B cell (primary cell): ENCODE measurements around the gene HOOK2. TPM values are rescaled to one million over a fixed set of nuclear protein-coding genes. Genes with fewer than 3 reads are reported as not detected.

ENCODE experiments used
- ATAC-seq: fragments of 200-7000 bp; cut with Tn5 transposase; one replicate; pipeline ENCODE4 v1.10.0; 2021; ENCODE audit warnings: low read depth, mild to moderate bottlenecking, moderate number of reproducible peaks, moderate library complexity
- CTCF ChIA-PET: fragments of 350-600 bp; sonication (Branson Sonifier 250); formaldehyde crosslinking; loops from one replicate; lab custom pipeline; 2021; ENCODE audit warnings: antibody characterized with exemption, inconsistent platforms; lab: Charles Lee
- POLR2A ChIA-PET: fragments of 350-600 bp; sonication (Branson Sonifier 250); formaldehyde crosslinking; loops from one replicate; lab custom pipeline; 2021; ENCODE audit warnings: antibody characterized with exemption; lab: Charles Lee
- DNase-seq: peaks from one replicate; pipeline ENCODE4 v3.0.0; 2013
- H2AFZ ChIP-seq: 2 replicates; pipeline ENCODE4 v1.6.1; 2012; ENCODE audit warnings: mild to moderate bottlenecking, low read depth, low read length; ENCODE audit not compliant: insufficient read depth, poor library complexity, severe bottlenecking
- H3K27ac ChIP-seq, 2 donors: 1 replicate in 1 of 2; 2 replicates in 1 of 2; pipeline ENCODE4 v1.5.1; 2012 to 2013; ENCODE audit warnings: low read length in 2 of 2, mild to moderate bottlenecking in 2 of 2, moderate library complexity in 1 of 2
- H3K27me3 ChIP-seq, 4 experiments: fragments of 200-600 bp in 1 of 4; sonication (generic) in 1 of 4; replicated peaks in 1 of 4; 1 replicate in 2 of 4; 2 replicates in 2 of 4; pipeline versions ENCODE4 v1.6.1 to v1.7.0; 2013 to 2016; ENCODE audit warnings: low read length in 3 of 4, mild to moderate bottlenecking in 2 of 4, mixed read lengths in 1 of 4, moderate library complexity in 1 of 4; ENCODE audit not compliant: insufficient read depth in 4 of 4, control insufficient read depth in 3 of 4; ENCODE audit errors: control extremely low read depth in 1 of 4
- H3K36me3 ChIP-seq, 2 experiments: replicated peaks in 1 of 2; 1 replicate in 1 of 2; 2 replicates in 1 of 2; pipeline versions ENCODE4 v1.6.1 to v1.7.1; 2013; ENCODE audit warnings: low read length in 1 of 2; ENCODE audit not compliant: insufficient read depth in 2 of 2, control insufficient read depth in 1 of 2; ENCODE audit errors: control extremely low read depth in 1 of 2, extremely low read depth in 1 of 2
- H3K4me1 ChIP-seq, 2 donors: fragments of 200-600 bp in 1 of 2; sonication (generic) in 1 of 2; 1 replicate in 1 of 2; 2 replicates in 1 of 2; pipeline versions ENCODE4 v1.5.1 to v1.6.1; 2013 to 2017; ENCODE audit warnings: low read length in 2 of 2; ENCODE audit not compliant: control insufficient read depth in 2 of 2, insufficient read depth in 2 of 2
- H3K4me2 ChIP-seq: replicated peaks from 2 replicates; pipeline ENCODE3; 2012; ENCODE audit warnings: mild to moderate bottlenecking, low read depth, low read length; ENCODE audit not compliant: poor library complexity, severe bottlenecking
- H3K4me3 ChIP-seq, 5 experiments: fragments of 200-600 bp in 1 of 5; sonication (generic) in 1 of 5; 1 replicate in 3 of 5; 2 replicates in 2 of 5; pipeline versions ENCODE4 v1.5.1 to v1.7.0; 2011 to 2016; ENCODE audit warnings: low read length in 4 of 5, mild to moderate bottlenecking in 4 of 5, low read depth in 2 of 5, control low read depth in 1 of 5, moderate library complexity in 1 of 5; ENCODE audit not compliant: insufficient read depth in 1 of 5; ENCODE audit errors: control extremely low read depth in 1 of 5, extremely low read depth in 1 of 5
- H3K79me2 ChIP-seq: fragments of 200-600 bp; sonication (generic); one replicate; pipeline ENCODE4 v1.6.0; 2016; ENCODE audit warnings: low read length; ENCODE audit not compliant: control insufficient read depth, insufficient read depth
- H3K9ac ChIP-seq: fragments of 200-600 bp; sonication (generic); 2 replicates; pipeline ENCODE4 v1.6.1; 2017; ENCODE audit warnings: mild to moderate bottlenecking, low read length, moderate library complexity
- H3K9me3 ChIP-seq, 3 donors: one replicate each; pipeline versions ENCODE4 v1.6.1 to v1.7.1; 2013; ENCODE audit warnings: low read length in 2 of 3; ENCODE audit not compliant: control insufficient read depth in 2 of 3, insufficient read depth in 1 of 3; ENCODE audit errors: control extremely low read depth in 1 of 3
- H4K20me1 ChIP-seq: 2 replicates; pipeline ENCODE4 v1.6.0; 2012; ENCODE audit warnings: mild to moderate bottlenecking, low read length; ENCODE audit not compliant: insufficient read depth, control insufficient read depth, poor library complexity, severe bottlenecking
- H3K27ac Mint-ChIP-seq: one replicate; pipeline ENCODE4 v1.8.0; 2021; ENCODE audit warnings: mixed read lengths
- H3K27me3 Mint-ChIP-seq: one replicate; pipeline ENCODE4 v1.8.0; 2021; ENCODE audit warnings: mixed read lengths
- H3K4me1 Mint-ChIP-seq: one replicate; pipeline ENCODE4 v1.8.0; 2021; ENCODE audit warnings: mixed read lengths
- H3K4me3 Mint-ChIP-seq: one replicate; pipeline ENCODE4 v1.8.0; 2021; ENCODE audit warnings: mixed read lengths
- H3K9me3 Mint-ChIP-seq: one replicate; pipeline ENCODE4 v1.8.0; 2022; ENCODE audit warnings: mixed read lengths; ENCODE audit not compliant: insufficient read depth
- EZH2 ChIP-seq: IDR thresholded peaks from 2 replicates; pipeline ENCODE4 v1.6.1; 2012; ENCODE audit warnings: borderline replicate concordance, low read depth, mild to moderate bottlenecking, moderate library complexity, low read length; ENCODE audit not compliant: insufficient read depth, poor library complexity, severe bottlenecking
- WGBS: methylation state at CpG from one replicate; pipeline ENCODE4 v1.1.5; 2013; ENCODE audit warnings: missing lambda C conversion rate; ENCODE audit not compliant: insufficient coverage; 5-methylcytosine and 5-hydroxymethylcytosine counted together
- intact Hi-C: fragments of 100-400 bp; cut with micrococcal nuclease; formaldehyde crosslinking; loops from one replicate; pipeline ENCODE4 v1.10.0; 2022
- polyA plus RNA-seq: library from polyadenylated mRNA; depleted of rRNA; stranded (reverse); fragments of >200 nt; gene quantifications from 2 replicates; pipeline ENCODE4 v1.2.3, GENCODE V29; 2012
- total RNA-seq, 2 donors: library from RNA; stranded (reverse); fragments of 120-200 nt in 1 of 2; gene quantifications; 1 replicate in 1 of 2; 2 replicates in 1 of 2; pipeline versions ENCODE4 v1.2.3 to v1.2.4, GENCODE V29; 2013 to 2022
- TF ChIP-seq, protein P1 (sequence below): fragments of 200-600 bp; IDR thresholded peaks from one replicate; pipeline ENCODE4 v1.8.0; 2022; ENCODE audit warnings: antibody characterized with exemption, mild to moderate bottlenecking

Gene HOOK2
- total and polyA plus RNA-seq, 2 donors (not counting 1 experiment from before 2014, with no cell fraction given): 30.3 to 33.4 TPM

- H3K4me3 Mint-ChIP-seq: peak overlapping the region; percentile 83
- peaks cover 77% of the 10 kb centered on the region for H3K79me2 ChIP-seq
- peak overlapping the region; percentile 48 to 76 for H3K27ac ChIP-seq
Observed at GRCh38 chr19:12730064-12730463, 45.3 kb downstream of the HOOK2 start.

More at GRCh38 chr19:12730064-12730463, 45.3 kb downstream of the HOOK2 start:
- 40% methylated on average over 1 of the region's 3 CpGs for WGBS
- ChIA-PET POLR2A (interaction anchor here (0.7 to 1.0 kb wide), 5 partner anchors 8 to 1894 kb away, joined by 3 to 8 read pairs (median 4); partner anchors contain the start of gene TMED1), CTCF (interaction anchor here (0.8 to 2.0 kb wide), 8 partner anchors 12 to 152 kb away, joined by 3 to 6 read pairs (median 4); partner anchors contain the start of gene DNASE2)
- ATAC-seq (no peak), DNase-seq (peak; percentile 59)
- no peaks in the 10 kb centered on the region for H3K27me3 Mint-ChIP-seq
- peaks cover 57% of the 10 kb centered on the region for H4K20me1 ChIP-seq
- H3K4me3 ChIP-seq: peak overlapping the region in 1 of 5 experiments; percentile 27
- no peaks in the 10 kb centered on the region for H3K9me3 ChIP-seq
- H3K27ac Mint-ChIP-seq: peak overlapping the region; percentile 95
- no peak overlapping the region for H2AFZ ChIP-seq
- H3K4me1 ChIP-seq: peaks cover 47 to 67% of the 10 kb centered on the region in 2 donors
- H3K4me2 ChIP-seq: peak overlapping the region; percentile 66
- TF ChIP-seq, protein P1, sequence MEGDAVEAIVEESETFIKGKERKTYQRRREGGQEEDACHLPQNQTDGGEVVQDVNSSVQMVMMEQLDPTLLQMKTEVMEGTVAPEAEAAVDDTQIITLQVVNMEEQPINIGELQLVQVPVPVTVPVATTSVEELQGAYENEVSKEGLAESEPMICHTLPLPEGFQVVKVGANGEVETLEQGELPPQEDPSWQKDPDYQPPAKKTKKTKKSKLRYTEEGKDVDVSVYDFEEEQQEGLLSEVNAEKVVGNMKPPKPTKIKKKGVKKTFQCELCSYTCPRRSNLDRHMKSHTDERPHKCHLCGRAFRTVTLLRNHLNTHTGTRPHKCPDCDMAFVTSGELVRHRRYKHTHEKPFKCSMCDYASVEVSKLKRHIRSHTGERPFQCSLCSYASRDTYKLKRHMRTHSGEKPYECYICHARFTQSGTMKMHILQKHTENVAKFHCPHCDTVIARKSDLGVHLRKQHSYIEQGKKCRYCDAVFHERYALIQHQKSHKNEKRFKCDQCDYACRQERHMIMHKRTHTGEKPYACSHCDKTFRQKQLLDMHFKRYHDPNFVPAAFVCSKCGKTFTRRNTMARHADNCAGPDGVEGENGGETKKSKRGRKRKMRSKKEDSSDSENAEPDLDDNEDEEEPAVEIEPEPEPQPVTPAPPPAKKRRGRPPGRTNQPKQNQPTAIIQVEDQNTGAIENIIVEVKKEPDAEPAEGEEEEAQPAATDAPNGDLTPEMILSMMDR: no peak
- TF ChIP-seq EZH2: no peak
- H3K4me1 Mint-ChIP-seq: peaks cover 55% of the 10 kb centered on the region
- no peaks in the 10 kb centered on the region for H3K9me3 Mint-ChIP-seq
- peaks cover 2 to 36% of the 10 kb centered on the region in 2 experiments for H3K36me3 ChIP-seq
- intact Hi-C loops: loop anchor here (5.0 kb wide), 2 partner anchors 62 to 1017 kb away; partner anchors contain the start of gene JUNB
- H3K27me3 ChIP-seq: no peaks in the 10 kb centered on the region
- peak overlapping the region; percentile 13 for H3K9ac ChIP-seq
